ENCODE data around the gene TAS2R5.
"Not testable (repeated sequence)": the region's sequence is repeated elsewhere in the genome, so short reads cannot be mapped to it uniquely, and the experiment has no call there.

Gene TAS2R5, protein sequence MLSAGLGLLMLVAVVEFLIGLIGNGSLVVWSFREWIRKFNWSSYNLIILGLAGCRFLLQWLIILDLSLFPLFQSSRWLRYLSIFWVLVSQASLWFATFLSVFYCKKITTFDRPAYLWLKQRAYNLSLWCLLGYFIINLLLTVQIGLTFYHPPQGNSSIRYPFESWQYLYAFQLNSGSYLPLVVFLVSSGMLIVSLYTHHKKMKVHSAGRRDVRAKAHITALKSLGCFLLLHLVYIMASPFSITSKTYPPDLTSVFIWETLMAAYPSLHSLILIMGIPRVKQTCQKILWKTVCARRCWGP

DNA sequence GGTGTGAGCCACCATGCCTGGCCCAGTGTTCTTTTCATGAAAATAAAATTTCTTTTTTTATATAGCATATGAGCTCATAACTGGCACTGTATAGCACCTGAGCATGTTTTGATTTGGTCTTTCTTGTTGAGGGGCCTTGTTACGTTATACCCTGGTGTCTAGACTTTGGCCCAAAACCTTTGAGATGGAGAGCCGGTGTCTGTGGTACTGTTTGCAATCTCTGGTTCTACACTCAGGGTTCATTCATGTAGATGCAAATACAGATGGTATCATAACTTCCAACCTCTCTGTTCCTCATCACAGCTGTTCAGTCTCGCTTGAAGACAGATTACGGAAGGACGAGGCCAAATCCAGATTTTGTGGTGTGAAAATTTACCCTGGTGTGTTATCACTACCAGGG lies at the start of gene TAS2R5:
TSS of gene TAS2R5 (plus strand) at position 301 of the 400 bp plus-strand sequence. CDS start 145 bp downstream, outside the sequence.
- no peak for DNase-seq

DNA sequence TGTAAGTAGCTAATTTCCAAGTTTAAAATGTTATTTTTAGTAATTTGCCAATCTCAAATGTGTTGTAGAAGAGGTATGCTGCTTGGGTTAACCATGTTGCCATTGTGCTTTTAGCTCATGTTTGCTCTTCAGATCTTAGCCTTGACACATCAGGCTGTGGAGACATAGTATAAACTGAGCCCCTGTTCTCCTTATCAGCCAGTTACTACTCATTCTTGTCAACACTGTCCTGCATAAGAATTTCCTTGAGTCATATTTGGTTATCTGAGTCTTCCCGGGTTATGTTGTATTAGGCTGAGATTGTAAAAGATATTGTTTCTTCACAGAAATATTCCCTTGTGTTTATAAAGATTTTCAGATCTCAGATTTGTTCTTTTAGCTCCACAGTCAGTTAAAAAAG lies 47.8 kb upstream of the TAS2R5 start:
- no peak for DNase-seq

DNA sequence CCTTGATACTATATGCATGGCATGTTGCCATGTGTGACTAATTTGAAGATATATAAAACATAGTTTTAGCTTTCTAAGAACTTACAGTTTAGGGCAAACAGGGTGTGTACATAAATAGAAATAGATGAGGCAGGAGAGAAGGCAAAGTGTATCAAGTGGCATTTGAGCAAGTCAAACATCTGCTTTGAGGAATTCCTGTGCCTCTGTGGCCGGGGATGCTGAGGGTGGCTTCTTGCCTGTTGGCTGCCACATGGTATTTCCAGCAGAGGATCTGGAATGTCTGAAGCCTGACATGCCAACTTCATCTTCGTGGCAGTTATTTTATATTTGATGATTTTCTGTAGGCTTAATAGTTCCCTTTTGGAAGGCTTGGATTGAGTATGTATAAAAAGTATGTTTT lies 45.9 kb upstream of the TAS2R5 start:
- no peak for DNase-seq

DNA sequence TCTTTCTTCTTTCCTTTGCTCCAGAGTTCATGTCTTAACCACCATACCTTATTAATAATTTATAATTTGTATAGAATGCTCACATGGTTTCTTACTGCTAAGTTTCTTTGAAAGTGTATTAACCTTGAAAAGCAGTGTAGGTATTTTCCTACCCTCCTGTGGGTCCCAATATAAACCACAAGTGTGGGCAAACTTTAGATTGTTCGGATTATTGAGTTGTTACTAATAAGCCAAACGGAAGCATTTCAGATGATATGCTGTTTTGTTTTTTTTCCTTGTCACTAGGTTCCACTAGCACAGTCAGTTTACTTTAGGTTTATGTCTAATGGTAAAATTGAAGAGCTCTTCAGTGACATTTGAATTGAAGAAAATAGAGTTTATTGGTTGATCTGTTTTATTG lies 41.6 kb upstream of the TAS2R5 start:
- no peak for DNase-seq

DNA sequence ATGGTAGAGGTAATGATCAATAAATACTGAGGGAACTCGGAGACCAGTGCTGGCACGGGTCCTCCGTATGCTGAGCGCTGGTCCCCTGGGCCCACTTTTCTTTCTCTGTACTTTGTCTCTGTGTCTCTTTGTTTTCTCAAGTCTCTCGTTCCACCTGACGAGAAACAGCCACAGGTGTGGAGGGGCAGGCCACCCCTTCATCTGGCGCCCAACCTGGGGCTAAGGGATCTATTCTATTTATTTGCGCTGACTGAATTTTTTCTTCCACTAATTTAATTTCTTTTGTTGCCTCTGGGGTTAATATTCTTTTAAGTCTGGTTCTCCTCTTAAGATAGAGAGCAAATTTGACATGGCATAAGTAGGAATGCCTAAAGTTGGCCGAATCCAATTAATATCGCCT lies 38.1 kb upstream of the TAS2R5 start:
- DNase-seq: not testable (repeated sequence)

DNA sequence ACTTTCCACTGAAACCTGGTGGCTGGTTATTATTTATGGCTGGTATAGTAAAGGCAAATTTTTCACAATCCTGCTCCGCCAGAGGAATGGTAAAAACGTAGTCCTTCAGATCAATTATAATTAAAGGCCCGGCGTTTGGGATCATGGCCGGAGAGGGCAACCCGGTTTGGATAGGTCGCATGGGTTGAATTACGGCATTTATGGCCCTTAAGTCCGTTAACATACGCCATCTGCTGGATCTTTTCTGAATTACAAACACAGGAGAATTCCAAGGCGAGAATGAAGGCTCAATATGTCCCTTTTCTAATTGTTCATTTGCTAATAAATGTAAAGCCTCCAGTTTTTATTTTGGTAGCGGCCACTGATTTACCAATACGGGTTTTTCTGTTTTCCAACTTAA lies 37.4 kb upstream of the TAS2R5 start:
- DNase-seq: no peak

DNA sequence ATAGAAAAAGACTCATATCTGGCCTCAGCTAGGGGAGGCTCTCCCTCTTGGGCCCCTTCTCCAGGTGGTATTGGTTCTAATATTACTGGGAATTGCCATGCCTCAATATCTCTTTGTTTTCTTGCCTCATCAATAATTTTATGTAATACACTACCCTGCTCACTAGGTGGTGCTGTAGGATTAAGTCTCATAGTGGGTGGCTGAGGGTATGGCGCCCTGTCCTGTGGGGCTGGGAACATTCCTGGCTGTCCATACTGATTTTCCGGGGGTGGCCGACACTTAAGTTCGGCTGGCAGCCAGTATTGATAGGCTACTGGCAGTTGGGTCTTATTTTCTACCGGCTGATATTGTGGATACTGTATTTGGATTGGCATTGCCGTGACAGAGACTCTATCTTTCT lies 35.1 kb upstream of the TAS2R5 start:
- DNase-seq: peak; percentile 7

DNA sequence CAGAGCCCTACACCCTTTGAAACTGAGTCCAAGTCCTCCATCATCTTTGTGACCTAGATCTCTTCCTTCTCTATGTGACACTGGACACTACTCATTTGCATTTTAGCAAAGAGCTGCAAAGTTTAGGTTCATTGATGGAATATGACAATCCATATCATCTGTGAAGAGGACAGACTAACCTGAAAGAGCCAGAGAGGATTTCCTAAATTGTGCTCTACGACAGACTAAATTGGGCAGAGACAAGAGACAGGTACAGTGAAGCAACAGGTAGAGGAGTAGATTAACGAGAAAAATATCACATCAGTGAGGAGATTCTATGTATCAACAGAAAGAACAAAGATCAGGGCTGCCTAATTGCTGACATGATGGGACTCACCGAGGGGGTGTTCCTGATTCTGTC lies 26.2 kb upstream of the TAS2R5 start, which contains the start of gene TAS2R3:
TSS of gene TAS2R3 (plus strand) at position 301 of the 400 bp plus-strand sequence. CDS start at position 363, 62 bp downstream.
- DNase-seq: no peak

DNA sequence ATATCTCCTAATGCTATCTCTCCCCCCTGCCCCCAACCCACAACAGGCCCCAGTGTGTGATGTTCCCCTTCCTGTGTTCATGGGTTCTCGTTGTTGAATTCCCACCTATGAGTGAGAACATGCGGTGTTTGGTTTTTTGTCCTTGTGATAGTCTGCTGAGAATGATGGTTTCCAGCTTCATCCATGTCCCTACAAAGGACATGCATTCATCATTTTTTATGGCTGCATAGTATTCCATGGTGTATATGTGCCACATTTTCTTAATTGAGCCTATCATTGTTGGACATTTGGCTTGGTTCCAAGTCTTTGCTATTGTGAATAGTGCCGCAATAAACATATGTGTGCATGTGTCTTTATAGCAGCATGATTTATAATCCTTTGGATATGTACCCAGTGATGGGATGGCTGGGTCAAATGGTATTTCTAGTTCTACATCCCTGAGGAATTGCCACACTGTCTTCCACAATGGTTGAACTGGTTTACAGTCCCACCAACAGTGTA lies 19.9 kb upstream of the TAS2R5 start:
- DNase-seq: not testable (repeated sequence)

DNA sequence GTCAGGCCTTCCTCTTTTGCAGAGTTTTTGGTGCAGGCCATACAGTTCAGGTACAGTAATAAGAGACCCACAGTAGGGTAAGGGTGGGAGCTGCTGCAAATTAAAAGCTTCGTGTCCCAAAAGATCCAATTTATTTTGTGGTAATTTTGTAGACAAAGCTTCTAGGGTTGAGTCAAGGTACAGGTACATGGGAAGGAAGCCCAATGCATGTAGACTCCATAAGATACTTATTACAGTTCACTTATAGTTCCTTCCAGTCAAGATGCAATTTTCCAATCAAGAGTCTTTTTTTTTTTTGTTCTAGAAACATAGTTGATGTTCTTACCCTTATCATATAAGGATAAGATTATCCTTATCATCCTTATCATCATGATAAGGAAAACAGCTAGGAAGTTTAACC lies 13.6 kb upstream of the TAS2R5 start, which contains the start of gene TAS2R4:
TSS of gene TAS2R4 (plus strand) at position 301 of the 400 bp plus-strand sequence. CDS start 1,815 bp downstream, outside the sequence.
- DNase-seq: no peak

DNA sequence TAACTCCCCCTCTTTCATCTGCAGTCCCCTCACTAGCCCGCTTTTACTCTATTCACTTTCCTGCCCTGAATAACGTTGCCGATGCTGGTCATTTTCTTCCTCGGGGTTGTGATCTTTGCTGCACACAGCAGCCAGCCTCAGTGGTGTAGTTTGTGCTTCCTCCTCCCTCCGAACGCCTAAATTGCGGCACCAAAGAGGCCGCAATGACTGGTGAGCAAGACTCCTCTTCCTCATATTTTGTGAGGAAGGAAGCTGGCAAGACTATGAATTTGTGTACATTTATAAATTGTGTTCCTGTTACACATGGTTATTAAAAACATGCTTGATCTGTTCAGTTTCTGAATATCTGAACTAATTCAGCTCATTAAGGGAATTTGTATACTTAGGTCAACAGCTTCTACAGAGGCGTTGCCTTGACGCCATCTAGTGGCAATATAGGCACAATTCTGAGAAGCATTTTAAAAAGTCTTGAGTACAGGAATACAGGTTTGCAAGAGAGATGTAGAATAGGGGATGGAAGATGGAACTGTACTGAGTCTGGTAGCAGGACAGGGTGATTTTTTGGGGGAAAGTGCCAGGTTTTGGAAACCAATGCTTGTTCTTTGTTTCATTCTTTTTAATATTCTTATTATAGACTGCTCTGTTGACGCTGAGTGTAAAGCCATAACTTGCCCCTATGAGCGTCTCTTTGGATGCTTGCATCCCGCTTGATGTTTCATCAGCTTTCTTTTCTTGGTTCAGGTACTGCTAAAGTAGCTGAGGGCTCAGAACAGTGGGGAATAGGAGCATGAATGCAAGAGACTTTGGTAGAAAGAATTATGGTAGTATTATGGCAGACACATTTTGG lies 4.1 kb upstream of the TAS2R5 start:
- peak; percentile 22 for DNase-seq

DNA sequence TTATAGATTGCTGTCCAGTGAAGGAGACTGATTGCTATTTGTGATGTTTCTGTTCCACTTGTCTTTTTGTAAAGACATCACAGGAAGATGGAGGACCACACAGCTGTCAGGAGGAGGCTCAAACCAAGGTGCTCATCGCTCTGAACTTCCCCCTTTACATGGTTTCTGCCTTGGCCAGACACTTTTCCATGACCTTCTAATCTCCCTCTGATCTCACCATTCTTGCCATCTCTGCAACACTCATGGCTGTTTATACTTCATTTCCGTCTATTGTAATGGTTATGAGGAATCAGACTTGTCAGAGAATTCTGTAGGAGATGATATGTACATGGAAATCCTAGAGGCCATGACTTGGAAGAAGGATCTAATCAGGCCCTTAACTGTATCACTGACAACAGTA lies 1.7 kb upstream of the TAS2R5 start:
- DNase-seq: no peak

DNA sequence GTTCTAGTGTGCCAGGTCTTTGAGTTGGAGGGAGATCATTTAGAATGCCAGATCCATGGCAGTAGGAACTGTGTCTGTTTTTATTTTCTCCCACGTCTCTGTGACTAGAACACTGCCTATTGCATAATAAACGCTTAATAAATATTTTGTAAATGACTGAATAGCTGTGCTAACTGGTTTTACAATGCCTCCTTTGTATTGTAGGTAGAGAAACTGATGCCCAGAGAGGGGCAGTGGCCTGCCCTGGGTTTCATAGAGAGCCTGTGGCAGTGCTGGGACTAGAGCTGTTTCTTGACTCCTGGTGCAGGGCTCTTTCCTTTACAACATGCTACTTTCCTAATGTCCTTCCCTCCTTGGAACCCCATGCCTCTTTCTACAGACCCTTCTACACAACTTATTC lies 2.5 kb downstream of the TAS2R5 start:
- no peak for DNase-seq

DNA sequence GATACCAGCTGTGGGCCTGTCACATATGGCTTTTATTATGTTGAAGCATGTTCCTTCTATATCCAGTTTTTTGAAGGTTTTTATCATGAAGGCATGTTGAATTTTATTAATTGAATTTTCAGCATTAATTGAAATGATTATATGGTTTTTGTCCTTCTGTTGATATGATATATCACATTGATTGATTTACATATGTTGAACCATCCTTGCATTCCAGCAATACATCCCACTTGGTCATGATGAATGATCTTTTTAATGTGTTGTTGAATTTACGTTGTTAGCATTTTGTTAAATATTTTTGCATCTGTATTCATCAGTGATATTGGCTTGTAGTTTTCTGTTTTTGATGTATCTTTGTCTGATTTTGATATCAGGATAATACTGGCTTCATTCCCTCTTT lies 30.1 kb downstream of the TAS2R5 start:
- DNase-seq: no peak

DNA sequence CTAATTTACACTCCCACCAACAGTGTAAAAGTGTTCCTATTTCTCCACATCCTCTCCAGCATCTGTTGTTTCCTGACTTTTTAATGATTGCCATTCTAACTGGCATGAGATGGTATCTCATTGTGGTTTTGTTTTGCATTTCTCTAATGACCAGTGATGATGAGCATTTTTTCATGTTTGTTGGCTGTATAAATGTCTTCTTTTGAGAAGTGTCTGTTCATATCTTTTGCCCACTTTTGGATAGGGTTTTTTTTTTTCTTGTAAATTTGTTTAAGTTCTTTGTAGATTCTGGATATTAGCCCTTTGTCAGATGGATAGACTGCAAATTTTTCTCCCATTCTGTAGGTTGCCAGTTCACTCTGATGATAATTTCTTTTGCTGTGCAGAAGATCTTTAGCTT lies 32.4 kb downstream of the TAS2R5 start:
- DNase-seq: not testable (repeated sequence)

DNA sequence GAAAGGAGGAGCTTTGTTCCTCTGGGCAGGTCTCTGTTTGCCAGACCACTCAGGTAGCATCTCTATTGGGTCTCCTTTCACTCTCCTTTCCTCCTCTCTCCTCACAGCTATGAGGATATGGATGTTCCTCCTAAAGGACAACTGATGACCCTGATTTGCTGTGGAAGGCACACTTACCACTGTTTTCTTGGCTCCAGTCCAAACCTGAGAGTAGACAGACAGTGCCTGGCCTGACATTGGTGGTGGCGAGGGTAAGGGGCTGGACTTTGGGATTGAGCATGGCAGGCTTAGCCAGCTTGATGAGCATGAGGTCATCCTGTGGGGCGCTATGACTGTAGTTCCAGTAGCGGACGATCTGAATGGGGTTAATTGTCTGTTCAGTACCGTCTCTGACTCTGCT lies 47.7 kb downstream of the TAS2R5 start:
- DNase-seq: no peak

DNA sequence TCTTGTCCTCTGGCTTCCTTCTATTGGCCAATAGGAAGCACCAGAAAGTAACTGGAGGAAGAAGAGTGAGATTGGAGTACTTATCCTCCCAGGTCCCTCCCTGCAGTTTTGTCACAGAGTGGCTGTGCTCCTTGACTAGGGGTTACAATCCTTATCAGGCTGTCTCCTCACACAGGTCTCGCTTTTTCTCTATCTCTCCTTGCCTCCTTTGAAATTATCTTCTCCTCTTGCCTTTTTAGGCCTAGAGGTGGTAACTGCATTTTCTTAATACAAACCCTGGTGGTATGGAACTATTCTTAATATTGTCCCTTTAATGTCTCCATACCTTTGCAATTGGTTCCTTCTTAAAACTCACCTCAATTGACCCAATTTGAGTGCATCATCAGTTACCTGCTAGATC lies 48.6 kb downstream of the TAS2R5 start:
- DNase-seq: no peak

DNA sequence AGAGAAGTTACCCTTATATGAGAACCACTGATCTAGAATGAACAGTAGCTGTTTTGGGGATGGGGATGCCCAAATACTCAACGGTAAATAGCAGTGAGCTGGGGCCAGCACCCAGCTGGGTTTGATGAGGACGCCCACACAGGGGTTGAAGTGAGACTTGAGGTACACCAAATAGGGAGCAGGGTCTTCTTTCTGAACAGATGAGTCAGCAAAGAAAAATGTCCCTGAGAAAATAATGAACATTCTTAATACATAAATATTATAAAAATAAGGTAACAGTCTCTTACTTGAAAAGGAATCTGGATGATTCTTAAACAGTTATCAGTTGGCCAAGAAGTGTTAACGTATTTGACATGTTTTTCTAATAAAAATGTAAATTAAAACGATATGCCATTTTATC lies 49.2 kb downstream of the TAS2R5 start:
- no peak for DNase-seq

DNA sequence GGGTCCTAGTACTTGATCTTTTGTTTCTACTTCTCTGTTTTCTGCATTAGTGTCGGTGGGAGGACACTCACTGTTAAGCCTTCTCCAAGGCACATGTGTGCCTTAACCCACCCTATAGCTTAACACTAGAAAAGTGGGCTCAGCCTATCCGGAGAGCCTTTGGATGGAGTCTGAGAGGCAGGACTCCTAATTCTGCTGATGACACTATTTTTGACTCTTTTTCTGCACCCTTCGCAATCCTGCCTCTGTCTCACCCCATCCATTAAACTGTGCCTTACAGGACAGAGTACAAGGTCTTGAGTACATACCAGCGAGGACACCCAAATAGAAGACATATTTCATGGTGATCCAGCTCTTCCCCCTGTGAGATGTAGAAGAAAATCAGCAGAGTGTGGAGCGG lies 50.7 kb downstream of the TAS2R5 start:
- no peak for DNase-seq
